ENCODE measurements around the gene BSPRY. TPM values are rescaled to one million over a fixed set of nuclear protein-coding genes. Genes with fewer than 3 reads are reported as not detected.

Gene BSPRY
- total and polyA plus RNA-seq, 2 of the 13 experiments (the other 11 are each of a cell fraction or from before 2014, with no cell fraction given) = 0.09 to 0.26 TPM

DNA sequence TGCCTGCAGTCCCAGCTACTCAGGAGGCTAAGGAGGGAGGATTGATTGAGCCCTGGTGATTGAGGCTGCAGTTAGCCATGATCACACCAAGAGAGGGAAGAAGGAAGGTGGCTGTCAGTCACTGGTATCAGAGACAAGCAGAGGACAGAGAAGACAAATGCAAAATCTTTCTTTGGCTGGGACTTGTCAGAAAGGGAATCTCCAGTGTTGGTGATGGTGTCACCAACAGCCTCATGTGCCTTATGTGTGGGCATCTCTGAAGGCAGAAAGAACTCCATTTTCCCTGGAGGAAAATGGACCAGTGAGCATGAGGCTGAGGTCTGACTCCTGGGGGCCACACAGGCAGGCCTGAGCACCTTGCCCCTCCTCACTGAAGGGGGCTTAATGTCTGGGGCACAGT, 34.1 kb upstream of the BSPRY start:
- in situ Hi-C loops (cut with HindIII; ENCODE audit: extremely low pct_ligation_motif_present, low pct_unique_long_range_greater_than_20kb) = no loop called here

GRCh38 chr9:113316030-113316429, 33.3 kb upstream of the BSPRY start:
- intact Hi-C loops (cut with micrococcal nuclease; ENCODE audit: unreplicated experiment) = loop anchor here (10.0 kb wide), 1 partner anchor 1951 kb away; no protein-coding TSS in a partner anchor
- ATAC-seq (no peak), FAIRE-seq (no peak), DNase-seq (ENCODE audit: low spot score) (no peak)
- Histone ChIP-seq H3K4me1 (ENCODE audit: insufficient read depth, low read length) (no peaks in the 10 kb centered on the region), H2AFZ (ENCODE audit: low read length) (no peak overlapping the region), H4K20me1 (ENCODE audit: insufficient read depth, low read length) (no peaks in the 10 kb centered on the region), H3K27me3 (ENCODE audit: control insufficient read depth in 1 of 2, insufficient read depth in 2 of 2, low read length in 2 of 2) (0 out of 5 replicates have a peak, but pooled peaks cover 0 to 1% of the 10 kb centered on the region in 2 experiments), H3K4me3 (replicated peaks in 1 of 3; ENCODE audit: insufficient read depth in 1 of 3, low read depth in 2 of 3, low read length in 3 of 3) (no peak overlapping the region), H3K79me2 (ENCODE audit: insufficient read depth, low read length) (no peaks in the 10 kb centered on the region), H3K4me2 (ENCODE audit: low read depth, low read length) (no peak overlapping the region), H3K27ac (ENCODE audit: extremely low read length, insufficient read depth, low read length) (no peak overlapping the region), H3K9me3 (ENCODE audit: low read length) (no peaks in the 10 kb centered on the region), H3K9ac (ENCODE audit: insufficient read depth, low read depth, low read length) (no peak overlapping the region), H3K36me3 (replicated peaks in 1 of 2; ENCODE audit: control insufficient read depth in 1 of 2, insufficient read depth in 2 of 2, low read length in 2 of 2) (no peaks in the 10 kb centered on the region)
- CTCF ChIA-PET (ENCODE audit: low intra/inter-chr PET ratio, low total read pairs) = no interaction called here
- in situ Hi-C loops (cut with HindIII; ENCODE audit: extremely low pct_ligation_motif_present, low pct_unique_long_range_greater_than_20kb) = no loop called here
- WGBS (ENCODE audit: low lambda C conversion rate) = 73% methylated on average over 4 of the region's 4 CpGs
- no TSS peak for BruUV-seq (replicated peaks)
- POLR2A ChIA-PET = interaction anchor here (1.0 kb wide), 1 partner anchor 95 kb away, joined by 3 read pairs; the partner anchor contains the start of genes C9orf43 and POLE3
- TF ChIP-seq ZNF121 (CRISPR knock-in tag; IDR thresholded peaks at IDR 0.05) (no peak), ZBTB7A (CRISPR knock-in tag; IDR thresholded peaks at IDR 0.05) (no peak), SPEN (CRISPR knock-in tag; IDR thresholded peaks at IDR 0.05; ENCODE audit: low read depth) (no peak), KDM2A (CRISPR knock-in tag; IDR thresholded peaks at IDR 0.05; ENCODE audit: borderline replicate concordance, low read depth) (no peak), EHMT2 (IDR thresholded peaks at IDR 0.05; ENCODE audit: borderline replicate concordance, low read depth, low read length) (no peak), PHF20 (CRISPR knock-in tag; IDR thresholded peaks at IDR 0.05) (no peak), LBX2 (CRISPR knock-in tag; IDR thresholded peaks at IDR 0.05; ENCODE audit: borderline replicate concordance) (no peak), CEBPG (CRISPR knock-in tag; IDR thresholded peaks at IDR 0.05) (no peak), ZNF251 (CRISPR knock-in tag; IDR thresholded peaks at IDR 0.05) (no peak), ZNF253 (CRISPR knock-in tag; IDR thresholded peaks at IDR 0.05; ENCODE audit: borderline replicate concordance) (no peak), TAF1 (CRISPR knock-in tag; IDR thresholded peaks at IDR 0.05) (no peak), ZNF781 (CRISPR knock-in tag; IDR thresholded peaks at IDR 0.05; ENCODE audit: borderline replicate concordance, not compliant biosample characterization) (no peak), TARDBP (CRISPR knock-in tag; IDR thresholded peaks at IDR 0.05) (no peak)
- TF ChIP-seq, protein P1, sequence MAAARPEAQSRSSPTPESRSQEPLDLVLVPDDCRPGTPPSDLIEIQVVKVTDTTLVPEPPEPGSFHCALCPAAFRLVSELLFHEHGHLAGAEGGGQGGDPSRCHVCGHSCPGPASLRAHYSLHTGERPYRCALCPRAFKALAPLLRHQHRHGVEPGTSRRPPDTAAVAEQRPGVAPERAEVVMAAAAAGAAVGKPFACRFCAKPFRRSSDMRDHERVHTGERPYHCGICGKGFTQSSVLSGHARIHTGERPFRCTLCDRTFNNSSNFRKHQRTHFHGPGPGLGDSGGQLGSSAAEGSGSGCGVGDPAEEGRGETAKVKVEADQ (CRISPR knock-in tag; IDR thresholded peaks at IDR 0.05; ENCODE audit: borderline replicate concordance) = no peak

More for the DNA sequence above, 34.1 kb upstream of the BSPRY start:
- Histone ChIP-seq H3K4me3 (replicated peaks in 1 of 3; ENCODE audit: insufficient read depth in 1 of 3, low read depth in 2 of 3, low read length in 3 of 3) (no peak overlapping the region), H3K4me1 (ENCODE audit: insufficient read depth, low read length) (peaks cover 8% of the 10 kb centered on the region), H3K79me2 (ENCODE audit: insufficient read depth, low read length) (no peaks in the 10 kb centered on the region), H3K27ac (ENCODE audit: extremely low read length, insufficient read depth, low read length) (no peak overlapping the region), H2AFZ (ENCODE audit: low read length) (no peak overlapping the region), H4K20me1 (ENCODE audit: insufficient read depth, low read length) (no peaks in the 10 kb centered on the region), H3K27me3 (ENCODE audit: control insufficient read depth in 1 of 2, insufficient read depth in 2 of 2, low read length in 2 of 2) (0 out of 5 replicates have a peak, but pooled peaks cover 0 to 1% of the 10 kb centered on the region in 2 experiments), H3K9ac (ENCODE audit: insufficient read depth, low read depth, low read length) (no peak overlapping the region), H3K9me3 (ENCODE audit: low read length) (no peaks in the 10 kb centered on the region), H3K36me3 (replicated peaks in 1 of 2; ENCODE audit: control insufficient read depth in 1 of 2, insufficient read depth in 2 of 2, low read length in 2 of 2) (no peaks in the 10 kb centered on the region), H3K4me2 (ENCODE audit: low read depth, low read length) (no peak overlapping the region)
- DNase-seq (ENCODE audit: low spot score) (no peak), ATAC-seq (no peak), FAIRE-seq (no peak)
- ChIA-PET CTCF (ENCODE audit: low intra/inter-chr PET ratio, low total read pairs) (no interaction called here), POLR2A (interaction anchor here (1.0 kb wide), 1 partner anchor 96 kb away, joined by 3 read pairs; the partner anchor contains the start of genes C9orf43 and POLE3)
- intact Hi-C loops (cut with micrococcal nuclease; ENCODE audit: unreplicated experiment) = loop anchor here (10.0 kb wide), 1 partner anchor 1950 kb away; no protein-coding TSS in a partner anchor
- no peak for TF ChIP-seq ZBTB7A (CRISPR knock-in tag; IDR thresholded peaks at IDR 0.05)
- no peak for TF ChIP-seq MEIS1 (CRISPR knock-in tag; IDR thresholded peaks at IDR 0.05; ENCODE audit: borderline replicate concordance)
- TF ChIP-seq ZNF264 (CRISPR knock-in tag; IDR thresholded peaks at IDR 0.05) = no peak
- no peak for TF ChIP-seq ZNF230 (CRISPR knock-in tag; IDR thresholded peaks at IDR 0.05)
- TF ChIP-seq, protein P2, sequence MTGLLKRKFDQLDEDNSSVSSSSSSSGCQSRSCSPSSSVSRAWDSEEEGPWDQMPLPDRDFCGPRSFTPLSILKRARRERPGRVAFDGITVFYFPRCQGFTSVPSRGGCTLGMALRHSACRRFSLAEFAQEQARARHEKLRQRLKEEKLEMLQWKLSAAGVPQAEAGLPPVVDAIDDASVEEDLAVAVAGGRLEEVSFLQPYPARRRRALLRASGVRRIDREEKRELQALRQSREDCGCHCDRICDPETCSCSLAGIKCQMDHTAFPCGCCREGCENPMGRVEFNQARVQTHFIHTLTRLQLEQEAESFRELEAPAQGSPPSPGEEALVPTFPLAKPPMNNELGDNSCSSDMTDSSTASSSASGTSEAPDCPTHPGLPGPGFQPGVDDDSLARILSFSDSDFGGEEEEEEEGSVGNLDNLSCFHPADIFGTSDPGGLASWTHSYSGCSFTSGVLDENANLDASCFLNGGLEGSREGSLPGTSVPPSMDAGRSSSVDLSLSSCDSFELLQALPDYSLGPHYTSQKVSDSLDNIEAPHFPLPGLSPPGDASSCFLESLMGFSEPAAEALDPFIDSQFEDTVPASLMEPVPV (CRISPR knock-in tag; IDR thresholded peaks at IDR 0.05) = no peak
- no TSS peak for BruUV-seq (replicated peaks)
